Parathyroid adenoma (tissue), 2 donors: ENCODE results near the gene RIGI.

Experiments
- H2AFZ ChIP-seq: fragments of 300-600 bp; sonication (generic); one replicate; pipeline ENCODE4 v1.7.0; 2017; ENCODE audit warnings: antibody characterized with exemption, mild to moderate bottlenecking
- H3K27ac ChIP-seq: fragments of 300-600 bp; sonication (generic); one replicate; pipeline ENCODE4 v1.7.0; 2017
- H3K27me3 ChIP-seq: fragments of 300-600 bp; sonication (generic); one replicate; pipeline ENCODE4 v1.7.0; 2017; ENCODE audit warnings: low read length; ENCODE audit not compliant: control insufficient read depth, insufficient read depth
- H3K36me3 ChIP-seq: fragments of 300-600 bp; sonication (generic); one replicate; pipeline ENCODE4 v1.7.0; 2017; ENCODE audit warnings: low read length; ENCODE audit not compliant: control insufficient read depth, insufficient read depth
- H3K4me1 ChIP-seq: fragments of 300-600 bp; sonication (generic); one replicate; pipeline ENCODE4 v1.7.0; 2017; ENCODE audit warnings: control low read depth
- H3K4me2 ChIP-seq: fragments of 300-600 bp; sonication (generic); one replicate; pipeline ENCODE4 v1.7.0; 2017; ENCODE audit warnings: low read length
- H3K4me3 ChIP-seq: fragments of 300-600 bp; sonication (generic); one replicate; pipeline ENCODE4 v1.7.0; 2017; ENCODE audit warnings: low read depth, low read length
- H3K79me2 ChIP-seq: fragments of 300-600 bp; sonication (generic); one replicate; pipeline ENCODE4 v1.7.0; 2017; ENCODE audit warnings: control low read depth
- H3K9ac ChIP-seq: fragments of 300-600 bp; sonication (generic); one replicate; pipeline ENCODE4 v1.7.0; 2017; ENCODE audit warnings: mild to moderate bottlenecking
- H3K9me3 ChIP-seq: fragments of 300-600 bp; sonication (generic); one replicate; pipeline ENCODE4 v1.7.0; 2017; ENCODE audit warnings: low read length; ENCODE audit not compliant: control insufficient read depth
- CTCF ChIP-seq: fragments of 300-600 bp; sonication (generic); IDR thresholded peaks from one replicate; pipeline ENCODE4 v1.7.0; 2017; ENCODE audit warnings: antibody characterized with exemption, mild to moderate bottlenecking
- donor health status: primary hyperparathyroidism.

Gene RIGI

GRCh38 chr9:32543047-32543446 is 17.1 kb upstream of the RIGI start:
- Histone ChIP-seq H3K4me2 (no peak overlapping the region), H3K27me3 (no peaks in the 10 kb centered on the region), H3K9ac (no peak overlapping the region), H3K9me3 (no peaks in the 10 kb centered on the region), H2AFZ (no peak overlapping the region), H3K4me1 (no peaks in the 10 kb centered on the region), H3K27ac (no peak overlapping the region), H3K79me2 (peaks cover 3% of the 10 kb centered on the region), H3K4me3 (no peak overlapping the region), H3K36me3 (no peaks in the 10 kb centered on the region)
- TF ChIP-seq CTCF = no peak

GRCh38 chr9:32533816-32534215 is 7.8 kb upstream of the RIGI start:
- Histone ChIP-seq H3K36me3 (no peaks in the 10 kb centered on the region), H3K4me2 (no peak overlapping the region), H2AFZ (no peak overlapping the region), H3K27me3 (no peaks in the 10 kb centered on the region), H3K79me2 (no peaks in the 10 kb centered on the region), H3K9ac (no peak overlapping the region), H3K27ac (no peak overlapping the region), H3K4me1 (no peaks in the 10 kb centered on the region), H3K9me3 (no peaks in the 10 kb centered on the region), H3K4me3 (no peak overlapping the region)
- no peak for TF ChIP-seq CTCF

- Histone ChIP-seq H2AFZ (no peak overlapping the region), H3K4me3 (no peak overlapping the region), H3K9ac (no peak overlapping the region), H3K4me2 (no peak overlapping the region), H3K27me3 (no peaks in the 10 kb centered on the region), H3K4me1 (no peaks in the 10 kb centered on the region), H3K9me3 (no peaks in the 10 kb centered on the region), H3K27ac (no peak overlapping the region), H3K36me3 (no peaks in the 10 kb centered on the region), H3K79me2 (no peaks in the 10 kb centered on the region)
- TF ChIP-seq CTCF = no peak
These were observed 7.3 kb upstream of the RIGI start for GRCh38 chr9:32533336-32533735.

- peak overlapping the region; percentile 95 for H3K4me3 ChIP-seq
- H3K4me1 ChIP-seq = no peaks in the 10 kb centered on the region
- no peaks in the 10 kb centered on the region for H3K27me3 ChIP-seq
- H3K79me2 ChIP-seq = peaks cover 2% of the 10 kb centered on the region
- TF ChIP-seq CTCF = no peak
- no peaks in the 10 kb centered on the region for H3K9me3 ChIP-seq
- peak overlapping the region; percentile 67 for H3K4me2 ChIP-seq
- H3K36me3 ChIP-seq = no peaks in the 10 kb centered on the region
- H3K9ac ChIP-seq = no peak overlapping the region
- peak overlapping the region; percentile 76 for H2AFZ ChIP-seq
- peak overlapping the region; percentile 75 for H3K27ac ChIP-seq
These were observed 682 bp upstream of the RIGI start for GRCh38 chr9:32526707-32527048.

- peak overlapping the region; percentile 75 for H3K27ac ChIP-seq
- peak overlapping the region; percentile 76 for H2AFZ ChIP-seq
- no peak for TF ChIP-seq CTCF
- peak overlapping the region; percentile 67 for H3K4me2 ChIP-seq
- H3K9me3 ChIP-seq = no peaks in the 10 kb centered on the region
- peak overlapping the region; percentile 95 for H3K4me3 ChIP-seq
- H3K27me3 ChIP-seq = no peaks in the 10 kb centered on the region
- H3K4me1 ChIP-seq = no peaks in the 10 kb centered on the region
- peaks cover 2% of the 10 kb centered on the region for H3K79me2 ChIP-seq
- H3K9ac ChIP-seq = no peak overlapping the region
- H3K36me3 ChIP-seq = no peaks in the 10 kb centered on the region
These were observed 326 bp downstream of the RIGI start for GRCh38 chr9:32525709-32526030.
